Hematopoietic multipotent progenitor cell treated with erythropoietin and hydrocortisone succinate and interleukin-3 and kit ligand, for 6 days (in vitro differentiated cells): Measurements from ENCODE around the gene ZNF182.
"Not testable (repeated sequence)": the region's sequence is repeated elsewhere in the genome, so short reads cannot be mapped to it uniquely, and the experiment has no call there.

Experiments
- DNase-seq: peaks from one replicate; pipeline ENCODE4 v3.0.0-alpha.2; 2015

The ZNF182 gene

DNA sequence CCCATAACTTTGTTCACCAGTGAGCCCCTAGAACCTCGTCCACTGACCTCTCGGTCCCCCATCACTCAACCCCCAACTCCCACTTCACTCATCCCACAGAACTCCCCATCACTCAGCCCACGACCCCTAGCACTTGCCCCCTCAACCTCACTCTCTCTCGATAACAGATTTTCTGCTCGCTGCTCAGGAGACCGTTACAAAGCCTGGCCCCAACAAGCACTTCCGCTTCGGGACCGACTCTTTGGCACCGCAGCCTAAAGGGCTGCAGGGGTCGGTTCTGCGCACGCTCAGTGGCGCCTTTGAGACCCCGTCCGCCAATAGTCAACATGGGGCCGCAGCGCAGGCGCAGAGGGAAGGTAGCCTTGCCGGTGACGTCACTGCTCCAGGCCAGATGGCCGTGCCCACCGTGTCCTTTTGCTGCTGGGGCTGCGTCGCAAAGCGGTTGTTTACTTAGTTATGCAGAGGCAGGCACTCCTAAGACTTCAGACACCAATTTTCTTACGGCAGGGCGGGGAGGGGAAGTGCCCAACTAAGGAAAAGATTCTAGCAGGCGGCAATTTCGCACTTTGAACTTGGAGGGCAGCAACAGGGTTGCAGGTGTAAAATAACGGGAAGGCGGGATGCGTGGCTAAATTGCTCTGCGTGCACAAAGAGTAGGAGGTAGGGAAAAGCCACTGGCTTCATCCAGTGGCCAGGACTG is at the start of gene ZNF182:
Gene ZNF182, minus strand, starts transcription at position 232 of the 700 bp plus-strand sequence. CDS start 1,380 bp downstream, outside the sequence.
- DNase-seq: peak; percentile 96

DNA sequence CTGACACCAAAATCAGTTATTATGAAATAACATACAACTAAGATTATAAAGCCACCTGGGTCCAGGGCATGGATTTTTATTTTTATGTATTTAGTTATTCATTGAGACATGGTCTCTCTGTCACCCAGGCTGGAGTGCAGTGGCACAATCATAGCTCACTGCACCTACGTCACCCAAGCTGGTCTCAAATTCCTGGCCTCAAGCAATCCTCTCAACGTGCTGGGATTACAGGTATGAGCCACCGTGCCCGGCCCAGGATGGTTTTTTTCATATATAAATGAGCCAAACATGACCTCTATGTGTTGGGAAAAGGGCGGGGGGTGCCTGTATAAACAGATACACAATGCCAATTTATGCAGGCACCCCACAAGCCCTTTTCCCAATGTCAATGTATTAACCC is 43.1 kb upstream of the ZNF182 start:
- DNase-seq: no peak

DNA sequence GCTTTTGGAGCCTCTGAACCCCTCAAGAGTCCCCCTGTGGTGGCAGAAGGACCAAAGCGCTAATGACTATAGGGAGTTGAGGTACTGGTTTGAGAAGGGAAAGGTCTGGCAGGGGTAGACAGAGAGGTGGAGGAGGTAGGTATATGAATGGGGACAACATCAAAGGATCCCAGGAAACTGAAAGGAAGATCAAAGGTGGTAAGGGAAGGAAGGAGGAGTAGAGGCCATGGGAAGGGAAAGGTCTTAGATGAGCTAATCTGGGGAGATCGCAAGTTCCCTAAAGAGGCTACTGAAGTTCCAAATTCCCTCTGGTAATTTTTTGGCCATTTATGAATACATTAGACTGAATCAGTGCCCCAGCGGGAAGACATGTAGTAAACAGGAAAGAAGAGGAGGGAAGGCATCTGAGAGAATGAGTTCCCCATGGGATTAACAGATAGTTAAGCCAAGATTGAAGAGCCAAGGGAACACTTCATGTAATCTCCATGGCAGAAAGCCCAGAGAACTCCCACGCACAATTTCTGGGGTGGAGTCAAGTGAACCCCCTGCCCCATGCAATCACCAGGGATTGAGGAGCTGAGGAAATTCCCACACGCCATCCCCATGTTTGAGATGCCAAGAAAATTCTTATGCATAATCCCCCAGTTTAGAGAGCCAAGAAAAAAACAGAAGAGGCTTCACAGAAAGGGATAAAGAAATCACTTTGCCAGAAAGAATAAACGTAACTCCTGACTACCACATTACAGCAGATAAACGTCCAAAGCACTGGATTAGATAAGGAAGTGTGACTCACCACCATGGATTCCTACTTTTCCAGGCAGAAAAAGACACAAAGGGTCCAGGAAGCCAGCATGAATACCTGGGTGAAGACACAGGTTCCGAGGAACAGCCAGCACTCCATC is 41.9 kb upstream of the ZNF182 start:
- no peak for DNase-seq

DNA sequence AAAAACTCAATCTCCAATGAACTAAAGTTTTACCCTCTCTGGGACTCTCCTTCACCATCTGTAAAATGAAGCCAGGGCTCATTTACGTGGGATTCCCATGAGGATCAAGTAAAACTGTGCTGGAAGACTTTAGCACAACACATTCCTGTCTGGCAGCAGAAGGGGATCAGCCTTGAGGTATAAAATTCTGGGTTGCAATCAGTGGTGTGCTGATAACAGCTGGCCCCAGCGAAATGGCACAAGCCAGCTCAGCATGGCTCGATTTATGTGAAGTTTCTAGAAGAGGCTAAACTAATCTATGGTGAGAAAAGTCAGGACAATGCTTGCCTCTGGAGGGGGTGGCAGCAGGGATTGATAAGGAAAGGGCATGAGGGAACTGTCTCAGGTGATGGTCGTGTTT is 39.3 kb upstream of the ZNF182 start:
- no peak for DNase-seq

DNA sequence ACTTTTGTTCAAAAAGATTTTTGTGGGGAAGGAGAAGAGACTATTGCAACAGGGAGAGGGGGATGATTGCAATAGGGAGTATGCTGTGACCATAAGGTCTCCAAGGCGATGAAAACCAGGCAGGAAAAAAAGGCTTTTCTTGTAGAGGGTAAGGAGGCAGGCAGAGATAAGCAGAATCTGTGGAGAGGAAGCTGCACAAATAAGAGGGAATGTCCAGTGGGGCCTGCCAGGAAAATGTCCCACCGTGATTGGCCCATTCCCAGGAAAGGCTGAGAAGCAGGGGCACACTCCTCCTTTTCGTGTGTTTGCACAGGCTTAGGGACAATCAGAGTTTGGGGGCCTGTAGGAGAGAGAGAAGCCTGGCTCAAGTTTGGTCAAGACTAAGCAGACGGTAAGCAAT is 32.1 kb upstream of the ZNF182 start:
- no peak for DNase-seq

DNA sequence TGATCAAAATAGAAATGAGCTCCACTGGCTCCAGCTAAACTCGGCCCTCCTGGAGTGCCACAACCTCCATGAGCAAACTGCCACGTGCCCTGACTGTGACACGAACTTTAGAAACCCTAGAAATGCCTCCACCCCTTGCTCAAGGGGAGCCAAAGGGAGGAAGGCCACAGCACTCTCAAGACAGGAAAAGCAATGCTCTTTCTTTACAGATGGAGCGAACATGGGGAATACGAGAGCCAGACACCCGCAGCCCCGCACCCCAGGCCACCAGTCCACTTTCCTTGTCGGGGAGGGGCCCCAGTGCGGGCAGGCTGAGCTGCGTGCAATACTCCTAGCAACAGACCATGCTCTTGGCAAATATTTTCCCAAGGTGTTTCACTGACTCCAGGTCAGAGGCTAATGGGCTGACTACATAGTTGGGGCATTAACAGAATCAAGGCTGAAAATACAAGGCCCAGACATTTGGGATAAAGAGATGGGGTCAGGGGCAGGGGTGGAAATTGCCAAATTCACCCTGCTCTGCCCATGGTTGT is 26.9 kb upstream of the ZNF182 start:
- not testable (repeated sequence) for DNase-seq

DNA sequence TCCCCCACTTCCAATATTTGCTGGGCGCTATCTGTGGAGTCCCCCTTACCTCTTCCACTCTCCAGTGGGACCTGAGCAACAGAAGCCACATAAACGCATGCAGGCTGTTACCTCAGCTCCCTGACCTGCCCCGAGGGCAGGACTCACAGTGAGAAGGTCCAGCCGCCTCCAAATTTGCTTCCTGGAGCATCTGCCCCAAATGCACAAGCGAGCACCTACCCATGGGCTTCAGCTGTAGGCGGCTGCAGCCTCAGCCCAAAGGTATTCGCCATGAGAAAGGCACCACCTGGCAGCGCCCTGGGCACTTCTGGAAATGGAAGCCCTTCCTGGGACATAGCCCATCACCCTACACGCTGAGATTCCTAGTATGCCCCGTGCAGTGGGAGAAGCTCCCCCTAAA is 26.4 kb upstream of the ZNF182 start:
- no peak for DNase-seq

DNA sequence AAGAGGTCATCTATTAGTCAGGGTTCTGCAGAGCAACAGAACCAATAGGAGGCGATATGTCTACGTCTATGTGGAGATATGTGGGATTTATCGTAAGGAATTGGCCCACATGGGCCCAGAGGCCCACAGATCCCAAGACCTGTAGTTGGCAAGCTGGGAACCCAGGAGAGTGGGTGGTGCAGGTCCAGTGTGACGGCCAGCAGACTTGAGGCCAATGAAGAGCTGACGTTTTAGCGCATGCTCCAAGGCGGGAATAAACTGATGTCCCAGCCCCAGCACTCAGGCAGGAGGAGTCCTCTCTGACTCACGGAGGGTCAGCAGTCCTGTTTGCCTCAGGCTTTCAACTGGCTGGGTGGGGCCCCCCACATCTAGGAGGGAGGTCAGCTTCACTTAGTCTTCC is 24.3 kb upstream of the ZNF182 start:
- no peak for DNase-seq

DNA sequence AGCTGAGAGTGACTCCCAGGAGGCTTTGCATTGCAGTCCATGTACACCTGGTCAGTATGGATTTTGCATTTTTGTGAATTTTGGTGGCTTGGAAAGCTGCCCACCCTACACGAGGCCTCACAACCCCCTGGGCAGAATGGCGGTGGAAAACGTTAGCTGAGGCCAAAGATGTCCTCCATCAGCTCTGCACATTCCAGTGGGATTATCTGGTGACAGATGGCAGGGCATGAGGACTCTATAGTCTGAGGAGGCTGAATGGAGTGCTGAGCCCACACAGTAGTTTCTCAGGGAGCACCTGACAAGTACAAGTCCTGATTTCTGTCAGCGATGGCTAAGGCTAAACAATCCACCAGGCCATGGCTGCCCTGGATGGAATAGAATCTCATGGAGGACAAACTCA is 23.8 kb upstream of the ZNF182 start:
- not testable (repeated sequence) for DNase-seq

DNA sequence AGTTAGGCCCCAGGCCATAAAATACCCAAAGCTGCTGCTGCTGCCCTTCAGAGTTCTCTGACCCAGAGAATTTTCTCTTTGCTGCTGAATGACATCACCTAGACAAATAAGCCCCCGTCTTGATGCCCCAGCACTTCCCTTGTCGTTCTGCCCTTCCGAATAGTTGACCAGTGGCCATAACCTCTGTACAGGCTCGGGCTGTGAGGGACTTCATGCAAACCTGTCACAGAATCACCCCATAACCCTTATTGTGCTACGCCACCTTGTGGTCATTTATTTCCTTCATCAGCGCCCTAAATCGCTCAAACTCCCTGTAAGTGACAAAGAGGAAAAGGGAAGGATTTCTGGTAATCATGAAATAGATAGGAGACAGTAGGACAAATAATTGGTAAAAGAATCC is 21.8 kb upstream of the ZNF182 start:
- DNase-seq: peak; percentile 84

DNA sequence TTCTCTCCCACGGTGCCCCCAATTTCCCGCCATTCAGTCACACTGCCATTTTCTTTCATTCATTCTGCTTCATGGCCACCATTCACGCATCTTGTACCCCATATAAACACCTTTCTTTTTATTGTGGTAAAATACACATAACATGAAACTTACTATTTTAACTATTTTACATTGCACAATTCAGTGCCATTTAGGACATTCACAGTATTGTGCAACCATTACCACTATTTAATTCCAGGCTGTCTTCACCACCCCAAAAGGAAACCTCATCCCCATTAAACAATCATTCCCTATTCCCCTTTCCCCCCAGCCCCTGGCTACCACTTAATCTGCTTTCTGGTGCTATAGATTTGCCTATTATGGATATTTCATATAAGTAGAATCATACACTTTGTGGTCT is 18.9 kb upstream of the ZNF182 start:
- no peak for DNase-seq

DNA sequence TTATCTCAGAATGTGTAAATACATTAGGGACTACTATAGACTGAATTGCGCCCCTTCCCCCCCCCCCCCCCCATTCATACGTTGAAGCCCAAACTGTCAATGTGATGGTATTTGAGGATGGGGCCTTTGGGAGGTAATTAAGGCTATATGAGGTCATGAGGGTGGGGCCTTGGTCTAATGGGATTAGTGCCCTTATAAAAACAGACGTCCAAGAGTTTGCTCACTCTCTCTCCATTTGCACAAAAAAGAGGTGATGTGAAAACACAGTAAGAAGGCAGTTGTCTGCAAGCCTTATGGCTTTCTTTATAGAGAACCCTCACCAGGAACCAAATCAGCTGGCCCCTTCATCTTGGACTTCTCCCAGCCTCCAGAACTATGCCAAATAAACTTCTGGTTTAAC is 18.3 kb upstream of the ZNF182 start:
- DNase-seq: no peak

DNA sequence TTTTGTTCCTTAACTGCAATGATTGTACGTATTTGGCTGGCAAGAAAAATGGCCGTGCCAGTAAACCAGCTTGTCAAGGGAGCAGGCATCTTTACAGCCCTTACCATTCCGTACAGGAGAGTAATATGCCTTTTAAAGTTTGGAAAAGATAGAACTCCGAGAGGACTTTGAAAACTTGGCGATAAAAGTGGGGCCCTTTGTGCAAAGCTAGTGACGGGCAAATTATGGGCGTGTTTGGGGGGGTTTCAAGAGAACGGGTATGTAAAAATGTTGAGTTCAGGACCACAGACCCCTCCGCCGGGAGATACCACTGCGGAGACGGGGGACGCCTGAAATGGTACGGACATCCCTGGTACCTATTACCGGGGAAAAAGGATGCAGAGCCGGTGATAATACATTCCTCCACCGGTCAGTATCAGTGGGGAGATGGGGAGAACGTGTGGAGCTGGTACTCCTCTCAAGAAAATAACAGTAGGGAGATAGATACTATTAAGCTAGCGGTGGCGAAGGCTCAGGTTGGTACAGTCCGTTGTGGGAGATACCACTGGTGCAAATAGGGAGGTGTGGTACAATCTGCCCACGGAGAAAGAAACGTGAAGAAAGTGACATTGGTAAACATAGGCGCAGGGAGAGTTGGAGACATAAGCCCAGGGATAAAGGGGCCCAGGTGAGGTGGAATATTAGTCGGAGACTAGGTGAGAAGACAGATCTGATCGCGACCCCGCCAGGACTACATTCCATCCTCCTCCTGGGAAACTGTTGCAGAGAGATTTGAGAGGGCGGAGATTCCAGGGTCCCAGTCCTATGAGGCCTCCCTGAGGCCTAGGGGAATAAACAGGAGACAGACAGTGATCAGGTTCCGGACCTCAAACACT is 17.5 kb upstream of the ZNF182 start:
- peak; percentile 77 for DNase-seq

DNA sequence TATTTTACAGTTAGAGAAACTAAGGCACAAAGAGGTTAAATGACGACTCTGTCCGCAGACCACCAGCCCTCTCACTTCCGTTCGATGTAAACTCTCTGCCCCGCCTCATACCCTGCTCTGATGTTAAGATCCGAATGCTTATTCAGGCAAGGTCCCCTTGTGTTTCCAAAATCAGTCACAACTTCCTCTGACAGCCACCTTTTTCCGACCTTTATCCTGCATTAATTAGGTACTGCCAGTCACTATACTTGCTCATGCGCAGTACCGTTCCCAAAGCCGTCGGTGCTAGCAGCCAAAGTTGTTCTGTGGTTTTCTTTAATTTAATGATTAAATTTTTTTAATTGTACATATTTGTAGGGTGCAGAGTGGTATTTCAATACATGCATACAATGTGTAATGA is 16.7 kb upstream of the ZNF182 start:
- not testable (repeated sequence) for DNase-seq

DNA sequence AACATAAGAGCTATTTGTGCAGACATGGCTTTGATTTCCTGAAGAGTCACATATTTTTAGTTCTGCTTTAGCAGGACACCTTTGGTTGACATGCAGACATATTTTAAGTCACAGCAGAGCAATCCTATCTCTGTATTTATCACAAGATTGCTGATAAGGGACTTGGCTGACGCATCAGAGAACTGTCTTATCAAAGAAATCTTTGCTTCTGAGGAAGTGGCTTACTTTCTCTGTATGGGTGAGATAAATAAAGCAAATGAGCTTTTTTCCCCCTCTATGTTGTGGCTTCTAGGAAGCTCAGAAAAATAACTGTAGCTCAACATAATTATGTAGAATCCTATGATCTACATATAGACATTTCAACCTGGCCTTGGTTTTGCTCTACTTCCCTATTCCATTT is 16.1 kb upstream of the ZNF182 start:
- DNase-seq: not testable (repeated sequence)

DNA sequence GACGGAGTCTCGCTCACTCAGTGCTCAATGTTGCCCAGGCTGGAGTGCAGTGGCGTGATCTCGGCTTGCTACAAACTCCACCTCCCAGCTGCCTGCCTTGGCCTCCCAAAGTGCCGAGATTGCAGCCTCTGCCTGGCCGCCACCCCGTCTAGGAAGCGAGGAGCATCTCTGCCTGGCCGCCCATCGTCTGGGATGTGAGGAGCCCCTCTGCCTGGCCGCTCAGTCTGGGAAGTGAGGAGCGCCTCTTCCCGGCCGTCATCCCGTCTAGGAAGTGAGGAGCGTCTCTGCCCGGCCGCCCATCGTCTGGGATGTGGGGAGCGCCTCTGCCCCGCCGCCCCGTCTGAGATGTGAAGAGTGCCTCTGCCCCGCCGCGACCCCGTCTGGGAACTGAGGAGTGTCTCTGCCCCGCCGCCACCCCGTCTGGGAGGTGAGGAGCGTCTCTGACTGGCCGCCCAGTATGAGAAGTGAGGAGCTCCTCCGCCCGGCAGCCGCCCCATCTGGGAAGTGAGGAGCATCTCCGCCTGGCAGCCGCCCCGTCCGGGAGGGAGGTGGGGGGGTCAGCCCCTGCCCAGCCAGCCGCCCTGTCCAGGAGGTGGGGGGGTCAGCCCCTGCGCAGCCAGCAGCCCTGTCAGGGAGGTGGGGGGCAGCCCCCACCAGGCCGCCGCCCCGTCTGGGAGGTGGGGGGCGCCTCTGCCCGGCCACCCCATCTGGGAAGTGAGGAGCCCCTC is 13.0 kb upstream of the ZNF182 start:
- DNase-seq: not testable (repeated sequence)

DNA sequence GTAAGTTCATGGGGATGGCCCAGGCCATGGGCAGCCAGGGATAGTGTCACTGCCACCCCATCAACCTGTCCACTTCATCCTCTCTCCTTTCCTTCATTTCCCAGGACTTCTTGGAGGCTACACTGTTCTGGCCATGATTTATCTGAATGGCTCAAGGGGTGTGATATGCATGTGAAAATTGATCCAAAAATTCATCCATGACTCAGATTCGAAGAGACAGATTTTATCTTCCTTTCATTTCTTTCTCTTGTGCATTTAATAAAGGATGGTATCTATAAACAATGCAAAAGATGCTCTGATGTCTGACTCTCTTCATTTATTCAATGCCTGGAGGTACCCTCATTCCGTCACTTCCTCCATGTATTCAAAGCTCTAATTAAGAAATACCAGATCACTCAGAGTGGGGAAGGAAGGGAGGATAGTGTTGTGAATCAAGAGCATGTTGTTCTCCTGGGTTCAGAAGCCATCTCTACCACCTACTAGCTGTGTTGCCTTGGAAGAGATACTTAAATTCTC is 5.7 kb upstream of the ZNF182 start:
- DNase-seq: not testable (repeated sequence)

DNA sequence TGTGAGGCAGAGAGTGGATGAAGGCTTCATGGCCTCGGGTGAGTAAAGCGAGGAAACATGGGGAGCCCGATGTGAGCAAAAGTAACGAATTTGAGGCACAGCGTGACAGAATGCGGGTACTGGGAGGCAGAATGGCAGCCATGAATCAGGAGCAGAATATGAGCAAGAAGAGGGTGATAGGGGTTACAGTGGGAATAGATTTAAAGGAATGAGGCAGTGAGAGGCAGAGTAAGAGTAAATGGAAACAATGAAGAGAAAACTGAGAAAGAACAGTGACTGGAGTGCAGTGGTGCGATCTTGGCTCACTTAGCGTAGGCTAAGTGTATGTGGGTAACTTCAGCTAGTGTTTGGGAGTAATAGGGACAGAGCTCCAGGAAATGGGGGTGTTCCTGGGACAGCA is 2.9 kb upstream of the ZNF182 start, which contains the start of gene SPACA5:
Gene SPACA5, plus strand, starts transcription at position 301 of the 400 bp plus-strand sequence. CDS start 815 bp downstream, outside the sequence.
- DNase-seq: not testable (repeated sequence)

DNA sequence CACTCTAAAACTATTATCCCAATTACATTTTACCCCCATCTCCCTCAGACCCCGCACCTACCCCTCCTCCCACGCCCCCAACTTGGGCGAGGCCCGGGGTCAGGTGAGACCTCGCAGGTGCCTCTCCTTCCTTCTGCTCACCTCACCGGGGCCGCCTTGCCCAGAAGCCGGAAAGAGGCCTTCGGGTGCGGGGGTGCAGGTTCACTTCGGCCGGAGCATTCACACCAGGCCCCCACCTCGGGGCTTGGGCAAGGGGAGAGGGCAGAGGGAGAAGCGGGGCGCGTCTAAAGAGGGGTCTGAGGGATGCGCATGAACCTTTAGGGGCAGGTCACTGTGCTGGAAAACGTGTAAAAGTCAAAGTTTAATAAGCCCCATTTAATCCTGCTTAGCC is 427 bp downstream of the ZNF182 start:
- DNase-seq: peak; percentile 9

DNA sequence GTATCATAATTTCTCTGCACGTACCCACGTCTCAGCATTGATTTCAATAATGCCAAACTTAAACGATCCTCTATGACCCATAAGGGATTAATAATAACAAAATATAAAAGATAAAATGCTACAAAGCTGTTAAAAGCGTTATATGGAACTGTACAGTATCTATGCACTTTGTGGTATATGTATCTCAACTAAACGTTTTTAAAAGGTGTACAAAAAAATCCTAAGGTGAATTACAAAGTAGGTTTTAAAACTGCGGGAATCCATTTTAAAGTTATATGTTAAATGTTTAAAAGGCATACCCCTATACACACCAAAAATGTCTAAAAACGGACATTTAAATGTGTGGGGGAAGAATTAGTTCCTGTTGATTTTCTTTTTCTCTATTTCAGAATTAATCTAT is 860 bp downstream of the ZNF182 start:
- DNase-seq: no peak

DNA sequence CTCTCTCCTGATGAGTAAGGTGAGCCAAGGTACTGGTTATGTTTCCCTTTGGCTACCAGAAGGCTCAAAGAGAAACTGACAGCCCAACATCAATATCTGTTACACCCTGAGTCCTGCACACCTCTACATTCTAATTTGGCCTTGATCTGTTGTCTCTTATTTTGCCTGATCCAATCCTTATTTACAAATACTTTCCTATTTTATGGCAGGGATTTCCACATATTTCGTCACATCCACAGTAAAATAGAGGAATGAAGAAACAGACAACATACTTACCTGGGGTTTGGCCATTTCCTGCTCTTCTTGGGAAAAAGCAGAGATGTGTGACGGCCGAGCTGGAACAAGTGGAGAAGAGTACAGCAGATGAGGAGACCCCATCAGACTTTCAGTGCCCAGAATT is 1.5 kb downstream of the ZNF182 start:
- no peak for DNase-seq

DNA sequence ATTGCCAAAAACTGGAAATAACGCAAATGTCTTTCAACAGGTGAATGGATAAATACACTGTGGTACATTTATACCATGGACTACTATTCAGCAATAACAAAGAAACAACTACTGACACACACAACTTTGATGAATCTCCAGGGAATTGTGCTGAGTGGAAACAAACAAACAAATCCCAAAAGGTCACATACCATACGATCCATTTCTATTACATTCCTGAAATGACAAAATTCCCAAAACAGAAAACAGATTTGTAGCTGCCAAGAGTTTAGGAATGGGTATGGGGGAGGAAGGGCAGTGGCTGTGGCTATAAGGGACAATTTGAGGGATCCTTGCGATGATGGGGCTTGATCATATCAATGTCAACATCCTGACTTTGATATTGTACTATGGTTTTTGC is 2.5 kb downstream of the ZNF182 start:
- no peak for DNase-seq
